GM23338 (cell line): ENCODE results near the gene ENTHD1. TPM values are rescaled to one million over a fixed set of nuclear protein-coding genes. Genes with fewer than 3 reads are reported as not detected.

Experiments
- ATAC-seq: fragments of 200-7000 bp; cut with Tn5 transposase; 3 replicates; pipeline ENCODE4 v1.9.1; 2020
- DNase-seq: peaks from one replicate; pipeline ENCODE4 v3.0.0-alpha.2; 2015; ENCODE audit warnings: low spot score
- H2AFZ ChIP-seq: fragments of 200-600 bp; sonication (generic); 2 replicates; pipeline ENCODE4 v1.8.0; 2016; ENCODE audit warnings: antibody characterized with exemption, mild to moderate bottlenecking, moderate library complexity
- H3F3A ChIP-seq: fragments of 200-600 bp; sonication (generic); replicated peaks from 2 replicates; pipeline ENCODE4 v1.8.0; 2017; ENCODE audit warnings: antibody characterized with exemption, mixed run types, low read depth
- H3K27ac ChIP-seq: fragments of 200-600 bp; sonication (generic); 2 replicates; pipeline ENCODE4 v1.6.1; 2016; ENCODE audit warnings: low read depth
- H3K27me3 ChIP-seq: fragments of 200-600 bp; sonication (generic); 2 replicates; pipeline ENCODE4 v1.8.0; 2016; ENCODE audit warnings: mild to moderate bottlenecking, mixed run types, moderate library complexity; ENCODE audit not compliant: insufficient read depth
- H3K36me3 ChIP-seq: fragments of 200-600 bp; sonication (generic); 2 replicates; pipeline ENCODE4 v1.8.0; 2016; ENCODE audit warnings: mild to moderate bottlenecking; ENCODE audit not compliant: insufficient read depth
- H3K4me1 ChIP-seq: fragments of 200-600 bp; sonication (generic); 2 replicates; pipeline ENCODE4 v1.8.0; 2016; ENCODE audit warnings: mild to moderate bottlenecking, moderate library complexity; ENCODE audit not compliant: insufficient read depth
- H3K4me2 ChIP-seq: fragments of 200-600 bp; sonication (generic); 2 replicates; pipeline ENCODE4 v1.7.1; 2017; ENCODE audit warnings: mixed run types
- H3K4me3 ChIP-seq: fragments of 200-600 bp; sonication (generic); 2 replicates; pipeline ENCODE4 v1.6.1; 2016; ENCODE audit warnings: mixed run types
- H3K79me2 ChIP-seq: fragments of 200-600 bp; sonication (generic); replicated peaks from 2 replicates; pipeline ENCODE4 v1.8.0; 2017; ENCODE audit warnings: mild to moderate bottlenecking; ENCODE audit not compliant: insufficient read depth
- H3K9me2 ChIP-seq: fragments of 200-600 bp; sonication (generic); 2 replicates; pipeline ENCODE4 v1.8.0; 2017; ENCODE audit not compliant: insufficient read depth
- H4K20me1 ChIP-seq: fragments of 200-600 bp; sonication (generic); replicated peaks from 2 replicates; pipeline ENCODE4 v1.8.0; 2017; ENCODE audit warnings: mild to moderate bottlenecking; ENCODE audit not compliant: insufficient read depth
- H3K27ac Mint-ChIP-seq: 2 replicates; pipeline ENCODE4 v1.8.0; 2020; ENCODE audit warnings: inconsistent platforms, mild to moderate bottlenecking, moderate library complexity, mixed read lengths
- H3K27me3 Mint-ChIP-seq: 3 replicates; pipeline ENCODE4 v1.8.0; 2022; ENCODE audit warnings: low read depth, mild to moderate bottlenecking, moderate library complexity, mixed read lengths, inconsistent platforms; ENCODE audit not compliant: insufficient read depth, poor library complexity
- H3K36me3 Mint-ChIP-seq: 3 replicates; pipeline ENCODE4 v1.8.0; 2021; ENCODE audit warnings: low read depth, mild to moderate bottlenecking, inconsistent platforms, moderate library complexity, mixed read lengths
- H3K4me1 Mint-ChIP-seq: 3 replicates; pipeline ENCODE4 v1.8.0; 2020; ENCODE audit warnings: mild to moderate bottlenecking, inconsistent platforms, mixed read lengths
- H3K4me3 Mint-ChIP-seq: 3 replicates; pipeline ENCODE4 v1.8.0; 2021; ENCODE audit warnings: moderate library complexity, mild to moderate bottlenecking, inconsistent platforms, mixed read lengths
- H3K9me3 Mint-ChIP-seq: 3 replicates; pipeline ENCODE4 v1.8.0; 2020; ENCODE audit warnings: moderate library complexity, mild to moderate bottlenecking, inconsistent platforms, mixed read lengths
- CREB1 ChIP-seq: fragments of 250-450 bp; sonication (Bioruptor Pico); IDR thresholded peaks from 2 replicates; pipeline ENCODE4 v1.5.0; 2020; ENCODE audit warnings: low read depth, mild to moderate bottlenecking, moderate library complexity
- EZH2phosphoT487 ChIP-seq: fragments of 200-600 bp; sonication (generic); IDR thresholded peaks from one replicate; pipeline ENCODE4 v1.8.1; 2018; ENCODE audit warnings: antibody characterized with exemption; ENCODE audit not compliant: unreplicated experiment
- NANOG ChIP-seq: IDR thresholded peaks from 2 replicates; pipeline ENCODE4 v1.6.1; 2016; ENCODE audit warnings: antibody characterized with exemption, borderline replicate concordance
- POLR2AphosphoS5 ChIP-seq: IDR thresholded peaks from 2 replicates; pipeline ENCODE4 v1.6.1; 2016; ENCODE audit warnings: antibody characterized with exemption, low read depth
- ZNF331 ChIP-seq: fragments of 250-450 bp; sonication (Bioruptor Pico); IDR thresholded peaks from 2 replicates; pipeline ENCODE4 v1.5.0; 2020; ENCODE audit warnings: low read depth, mild to moderate bottlenecking, moderate library complexity
- polyA plus RNA-seq: library from polyadenylated mRNA; unstranded; fragments of >200 nt; fragmentation: Nextera tagmentation; extraction: Ambion mirVana; gene quantifications from 2 replicates; pipeline ENCODE4 v1.2.1, GENCODE V29; 2016
- total RNA-seq: library from RNA; depleted of rRNA; stranded (reverse); fragments of >200 nt; shearing (Covaris generic); gene quantifications from 2 replicates; pipeline ENCODE4 v1.2.3, GENCODE V29; 2014
- TF ChIP-seq, protein P1 (sequence below): fragments of 250-450 bp; sonication (Bioruptor Pico); IDR thresholded peaks from 2 replicates; pipeline ENCODE4 v1.5.0; 2020; ENCODE audit warnings: mild to moderate bottlenecking, moderate library complexity

ENTHD1 gene
- total and polyA plus RNA-seq, 2 experiments from 2014 or later: not detected

DNA sequence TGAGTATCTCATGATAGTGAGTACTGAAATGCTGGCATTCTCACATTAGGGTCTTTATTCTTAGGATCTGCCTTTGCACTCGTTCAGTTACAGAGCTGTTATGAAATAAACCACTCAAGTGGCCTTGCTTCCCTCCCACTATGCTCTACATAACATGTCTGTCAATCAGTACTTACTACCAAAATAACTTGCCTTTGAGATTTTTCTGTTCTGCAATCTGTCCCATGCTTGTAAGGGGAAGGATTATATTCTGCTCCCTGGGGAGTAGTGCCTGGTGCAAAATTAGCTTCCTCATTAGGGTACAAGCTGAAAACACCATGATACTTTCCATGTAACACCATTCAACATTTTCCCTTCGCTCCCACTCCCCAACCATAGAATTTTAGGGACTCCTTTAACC, 5.4 kb upstream of the ENTHD1 start:
- Mint-ChIP-seq H3K27me3 (no peaks in the 10 kb centered on the region), H3K4me1 (no peaks in the 10 kb centered on the region), H3K9me3 (no peaks in the 10 kb centered on the region), H3K27ac (no peak overlapping the region), H3K36me3 (no peaks in the 10 kb centered on the region), H3K4me3 (no peak overlapping the region)
- Histone ChIP-seq H3K4me1 (no peaks in the 10 kb centered on the region), H4K20me1 (no peaks in the 10 kb centered on the region; the same call in 1 of the 2 replicates), H3K36me3 (no peaks in the 10 kb centered on the region), H2AFZ (no peak overlapping the region), H3K27me3 (no peaks in the 10 kb centered on the region), H3F3A (no peaks in the 10 kb centered on the region), H3K27ac (no peak overlapping the region), H3K9me2 (0 out of 2 replicates have a peak, but pooled peaks cover 8% of the 10 kb centered on the region), H3K4me2 (no peak overlapping the region), H3K4me3 (no peak overlapping the region), H3K79me2 (no peaks in the 10 kb centered on the region)
- TF ChIP-seq POLR2AphosphoS5: no peak
- TF ChIP-seq EZH2phosphoT487: no peak
- TF ChIP-seq, protein P1, sequence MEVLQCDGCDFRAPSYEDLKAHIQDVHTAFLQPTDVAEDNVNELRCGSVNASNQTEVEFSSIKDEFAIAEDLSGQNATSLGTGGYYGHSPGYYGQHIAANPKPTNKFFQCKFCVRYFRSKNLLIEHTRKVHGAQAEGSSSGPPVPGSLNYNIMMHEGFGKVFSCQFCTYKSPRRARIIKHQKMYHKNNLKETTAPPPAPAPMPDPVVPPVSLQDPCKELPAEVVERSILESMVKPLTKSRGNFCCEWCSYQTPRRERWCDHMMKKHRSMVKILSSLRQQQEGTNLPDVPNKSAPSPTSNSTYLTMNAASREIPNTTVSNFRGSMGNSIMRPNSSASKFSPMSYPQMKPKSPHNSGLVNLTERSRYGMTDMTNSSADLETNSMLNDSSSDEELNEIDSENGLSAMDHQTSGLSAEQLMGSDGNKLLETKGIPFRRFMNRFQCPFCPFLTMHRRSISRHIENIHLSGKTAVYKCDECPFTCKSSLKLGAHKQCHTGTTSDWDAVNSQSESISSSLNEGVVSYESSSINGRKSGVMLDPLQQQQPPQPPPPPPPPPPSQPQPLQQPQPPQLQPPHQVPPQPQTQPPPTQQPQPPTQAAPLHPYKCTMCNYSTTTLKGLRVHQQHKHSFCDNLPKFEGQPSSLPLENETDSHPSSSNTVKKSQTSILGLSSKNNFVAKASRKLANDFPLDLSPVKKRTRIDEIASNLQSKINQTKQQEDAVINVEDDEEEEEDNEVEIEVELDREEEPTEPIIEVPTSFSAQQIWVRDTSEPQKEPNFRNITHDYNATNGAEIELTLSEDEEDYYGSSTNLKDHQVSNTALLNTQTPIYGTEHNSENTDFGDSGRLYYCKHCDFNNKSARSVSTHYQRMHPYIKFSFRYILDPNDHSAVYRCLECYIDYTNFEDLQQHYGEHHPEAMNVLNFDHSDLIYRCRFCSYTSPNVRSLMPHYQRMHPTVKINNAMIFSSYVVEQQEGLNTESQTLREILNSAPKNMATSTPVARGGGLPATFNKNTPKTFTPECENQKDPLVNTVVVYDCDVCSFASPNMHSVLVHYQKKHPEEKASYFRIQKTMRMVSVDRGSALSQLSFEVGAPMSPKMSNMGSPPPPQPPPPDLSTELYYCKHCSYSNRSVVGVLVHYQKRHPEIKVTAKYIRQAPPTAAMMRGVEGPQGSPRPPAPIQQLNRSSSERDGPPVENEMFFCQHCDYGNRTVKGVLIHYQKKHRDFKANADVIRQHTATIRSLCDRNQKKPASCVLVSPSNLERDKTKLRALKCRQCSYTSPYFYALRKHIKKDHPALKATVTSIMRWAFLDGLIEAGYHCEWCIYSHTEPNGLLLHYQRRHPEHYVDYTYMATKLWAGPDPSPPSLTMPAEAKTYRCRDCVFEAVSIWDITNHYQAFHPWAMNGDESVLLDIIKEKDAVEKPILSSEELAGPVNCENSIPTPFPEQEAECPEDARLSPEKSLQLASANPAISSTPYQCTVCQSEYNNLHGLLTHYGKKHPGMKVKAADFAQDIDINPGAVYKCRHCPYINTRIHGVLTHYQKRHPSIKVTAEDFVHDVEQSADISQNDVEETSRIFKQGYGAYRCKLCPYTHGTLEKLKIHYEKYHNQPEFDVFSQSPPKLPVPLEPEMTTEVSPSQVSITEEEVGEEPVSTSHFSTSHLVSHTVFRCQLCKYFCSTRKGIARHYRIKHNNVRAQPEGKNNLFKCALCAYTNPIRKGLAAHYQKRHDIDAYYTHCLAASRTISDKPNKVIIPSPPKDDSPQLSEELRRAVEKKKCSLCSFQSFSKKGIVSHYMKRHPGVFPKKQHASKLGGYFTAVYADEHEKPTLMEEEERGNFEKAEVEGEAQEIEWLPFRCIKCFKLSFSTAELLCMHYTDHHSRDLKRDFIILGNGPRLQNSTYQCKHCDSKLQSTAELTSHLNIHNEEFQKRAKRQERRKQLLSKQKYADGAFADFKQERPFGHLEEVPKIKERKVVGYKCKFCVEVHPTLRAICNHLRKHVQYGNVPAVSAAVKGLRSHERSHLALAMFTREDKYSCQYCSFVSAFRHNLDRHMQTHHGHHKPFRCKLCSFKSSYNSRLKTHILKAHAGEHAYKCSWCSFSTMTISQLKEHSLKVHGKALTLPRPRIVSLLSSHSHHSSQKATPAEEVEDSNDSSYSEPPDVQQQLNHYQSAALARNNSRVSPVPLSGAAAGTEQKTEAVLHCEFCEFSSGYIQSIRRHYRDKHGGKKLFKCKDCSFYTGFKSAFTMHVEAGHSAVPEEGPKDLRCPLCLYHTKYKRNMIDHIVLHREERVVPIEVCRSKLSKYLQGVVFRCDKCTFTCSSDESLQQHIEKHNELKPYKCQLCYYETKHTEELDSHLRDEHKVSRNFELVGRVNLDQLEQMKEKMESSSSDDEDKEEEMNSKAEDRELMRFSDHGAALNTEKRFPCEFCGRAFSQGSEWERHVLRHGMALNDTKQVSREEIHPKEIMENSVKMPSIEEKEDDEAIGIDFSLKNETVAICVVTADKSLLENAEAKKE (CRISPR knock-in tag): no peak
- no peak for TF ChIP-seq CREB1 (CRISPR knock-in tag)
- no peak for TF ChIP-seq ZNF331 (CRISPR knock-in tag)
- DNase-seq: no peak
- no peak for ATAC-seq

DNA sequence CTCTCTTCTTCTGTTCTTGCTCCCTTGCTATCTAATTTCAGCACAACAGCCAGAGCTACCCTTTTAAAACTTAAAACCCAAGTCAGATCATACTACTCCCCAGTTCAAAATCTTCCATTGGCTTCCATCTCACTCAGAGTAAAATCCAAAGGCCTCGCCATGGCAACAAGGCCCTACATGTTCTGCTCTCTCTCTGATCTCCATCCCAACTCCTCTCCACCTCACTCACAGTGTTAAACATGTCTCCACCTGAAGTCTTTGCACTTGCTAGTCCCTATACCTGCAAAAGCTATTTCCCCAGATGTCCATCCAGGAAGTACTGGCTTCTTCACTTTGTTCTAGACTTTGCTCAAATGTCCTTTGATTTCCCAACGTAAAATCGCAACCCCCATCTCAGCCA, 4.3 kb upstream of the ENTHD1 start:
- Mint-ChIP-seq H3K27ac (no peak overlapping the region), H3K4me1 (peaks cover 5% of the 10 kb centered on the region; the same call in 2 of the 3 replicates), H3K9me3 (no peaks in the 10 kb centered on the region), H3K4me3 (no peak overlapping the region), H3K36me3 (no peaks in the 10 kb centered on the region), H3K27me3 (no peaks in the 10 kb centered on the region)
- no peaks in the 10 kb centered on the region for H3K27me3 ChIP-seq
- DNase-seq (no peak), ATAC-seq (no peak)
- no peak overlapping the region for H3K27ac ChIP-seq
- TF ChIP-seq NANOG: no peak
- no peak overlapping the region for H3K4me2 ChIP-seq
- H3F3A ChIP-seq: no peaks in the 10 kb centered on the region
- no peaks in the 10 kb centered on the region; the same call in 1 of the 2 replicates for H4K20me1 ChIP-seq
- H3K4me3 ChIP-seq: no peak overlapping the region
- H2AFZ ChIP-seq: 0 out of 2 replicates have a peak overlapping the region, but pooled peaks have one; percentile 59
- H3K79me2 ChIP-seq: no peaks in the 10 kb centered on the region
- peaks cover 12% of the 10 kb centered on the region; the same call in 1 of the 2 replicates for H3K9me2 ChIP-seq
- H3K4me1 ChIP-seq: no peaks in the 10 kb centered on the region
- no peaks in the 10 kb centered on the region for H3K36me3 ChIP-seq
